Gastroesophageal sphincter (tissue), 4 donors: ENCODE measurements around the gene PTGFR. TPM values are rescaled to one million over a fixed set of nuclear protein-coding genes. Genes with fewer than 3 reads are reported as not detected.

Experiments
- ATAC-seq: fragments of 150-250 bp; one replicate; pipeline ENCODE4 v1.9.1; 2016; ENCODE audit warnings: mild to moderate bottlenecking, moderate library complexity
- H3K27ac ChIP-seq, 4 donors: fragments of 200-600 bp; sonication (generic) in 3 of 4; 1 replicate in 3 of 4; 2 replicates in 1 of 4; pipeline ENCODE4 v1.5.1; 2016 to 2019
- H3K27me3 ChIP-seq: fragments of 200-600 bp; sonication (generic); one replicate; pipeline ENCODE4 v1.5.1; 2019
- H3K36me3 ChIP-seq, 2 donors: fragments of 200-600 bp; sonication (generic); one replicate each; pipeline ENCODE4 v1.5.1; 2019; ENCODE audit warnings: control low read depth in 1 of 2
- H3K4me1 ChIP-seq, 3 donors: fragments of 200-600 bp; sonication (generic); 1 replicate in 2 of 3; 2 replicates in 1 of 3; pipeline ENCODE4 v1.5.1; 2016 to 2019; ENCODE audit warnings: control low read depth in 2 of 3
- H3K4me3 ChIP-seq, 2 donors: fragments of 200-600 bp; sonication (generic); one replicate each; pipeline ENCODE4 v1.5.1; 2019; ENCODE audit warnings: mild to moderate bottlenecking in 1 of 2, moderate library complexity in 1 of 2
- H3K9me3 ChIP-seq, 3 donors: fragments of 200-600 bp; sonication (generic); one replicate each; pipeline ENCODE4 v1.5.1; 2017 to 2019; ENCODE audit warnings: control low read depth in 2 of 3
- EP300 ChIP-seq: sonication (generic); formaldehyde crosslinking; IDR thresholded peaks from one replicate; pipeline ENCODE4 v1.6.1; 2017; ENCODE audit warnings: antibody characterized with exemption, mild to moderate bottlenecking
- POLR2A ChIP-seq, 2 donors: fragments of 450-650 bp; IDR thresholded peaks; one replicate each; pipeline ENCODE4 v1.6.1; 2017; ENCODE audit warnings: antibody characterized with exemption in 2 of 2, mild to moderate bottlenecking in 2 of 2, moderate library complexity in 1 of 2
- POLR2AphosphoS5 ChIP-seq: sonication (generic); formaldehyde crosslinking; IDR thresholded peaks from one replicate; pipeline ENCODE4 v1.6.1; 2017; ENCODE audit warnings: antibody characterized with exemption
- WGBS, 2 donors: methylation state at CpG; one replicate each; pipeline ENCODE4 v1.1.5; 2018; ENCODE audit warnings: low coverage in 1 of 2; 5-methylcytosine and 5-hydroxymethylcytosine counted together
- total RNA-seq, 4 donors: library from RNA; depleted of rRNA; stranded (reverse); fragments of >200 nt; gene quantifications; one replicate each; pipeline ENCODE4 v1.1.0, GENCODE V29; 2016
- TF ChIP-seq, protein P1 (sequence below), 4 experiments: fragments of 200-600 bp in 2 of 4; fragments of 450-650 bp in 2 of 4; sonication (generic) in 1 of 4; IDR thresholded peaks; one replicate each; pipeline ENCODE4 v1.5.1; 2017 to 2019; ENCODE audit warnings: antibody characterized with exemption in 4 of 4, mild to moderate bottlenecking in 2 of 4, moderate library complexity in 2 of 4

The PTGFR gene
- total RNA-seq, 4 donors from 2014 or later = 2.0 to 42.8 (median 7.4) TPM

DNA sequence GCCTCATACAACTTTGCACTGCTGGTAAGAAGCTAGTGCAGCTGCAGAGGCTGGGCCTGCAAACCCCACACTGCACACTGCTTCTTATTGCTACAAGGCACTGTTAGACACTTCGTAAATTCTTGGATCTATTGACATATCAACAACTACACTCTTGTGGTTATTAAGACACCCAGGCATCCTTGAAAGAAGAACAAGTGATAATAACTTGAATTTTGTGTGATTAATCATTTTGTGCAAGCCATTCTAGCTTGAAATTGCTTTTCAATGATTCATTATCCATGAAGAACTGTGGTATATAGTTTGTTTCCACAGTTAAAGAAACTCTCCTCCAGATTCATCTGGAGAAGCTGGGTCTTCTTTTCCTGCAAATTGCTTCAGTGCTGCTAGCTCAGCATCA, 95.8 kb downstream of the PTGFR start:
- H3K9me3 ChIP-seq = no peaks in the 10 kb centered on the region
- H3K36me3 ChIP-seq = no peaks in the 10 kb centered on the region
- 71 to 80% methylated on average over 1 of the region's 1 CpG for WGBS, 2 donors
- no peak overlapping the region for H3K27ac ChIP-seq
- H3K4me1 ChIP-seq = no peaks in the 10 kb centered on the region
- no peak for TF ChIP-seq POLR2AphosphoS5
- TF ChIP-seq POLR2A (IDR thresholded peaks at IDR 0.05) = no peak
- TF ChIP-seq, protein P1, sequence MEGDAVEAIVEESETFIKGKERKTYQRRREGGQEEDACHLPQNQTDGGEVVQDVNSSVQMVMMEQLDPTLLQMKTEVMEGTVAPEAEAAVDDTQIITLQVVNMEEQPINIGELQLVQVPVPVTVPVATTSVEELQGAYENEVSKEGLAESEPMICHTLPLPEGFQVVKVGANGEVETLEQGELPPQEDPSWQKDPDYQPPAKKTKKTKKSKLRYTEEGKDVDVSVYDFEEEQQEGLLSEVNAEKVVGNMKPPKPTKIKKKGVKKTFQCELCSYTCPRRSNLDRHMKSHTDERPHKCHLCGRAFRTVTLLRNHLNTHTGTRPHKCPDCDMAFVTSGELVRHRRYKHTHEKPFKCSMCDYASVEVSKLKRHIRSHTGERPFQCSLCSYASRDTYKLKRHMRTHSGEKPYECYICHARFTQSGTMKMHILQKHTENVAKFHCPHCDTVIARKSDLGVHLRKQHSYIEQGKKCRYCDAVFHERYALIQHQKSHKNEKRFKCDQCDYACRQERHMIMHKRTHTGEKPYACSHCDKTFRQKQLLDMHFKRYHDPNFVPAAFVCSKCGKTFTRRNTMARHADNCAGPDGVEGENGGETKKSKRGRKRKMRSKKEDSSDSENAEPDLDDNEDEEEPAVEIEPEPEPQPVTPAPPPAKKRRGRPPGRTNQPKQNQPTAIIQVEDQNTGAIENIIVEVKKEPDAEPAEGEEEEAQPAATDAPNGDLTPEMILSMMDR (IDR thresholded peaks at IDR 0.05) = no peak
- no peak for TF ChIP-seq EP300
- no peak overlapping the region for H3K4me3 ChIP-seq
- no peaks in the 10 kb centered on the region for H3K27me3 ChIP-seq
- no peak for ATAC-seq

DNA sequence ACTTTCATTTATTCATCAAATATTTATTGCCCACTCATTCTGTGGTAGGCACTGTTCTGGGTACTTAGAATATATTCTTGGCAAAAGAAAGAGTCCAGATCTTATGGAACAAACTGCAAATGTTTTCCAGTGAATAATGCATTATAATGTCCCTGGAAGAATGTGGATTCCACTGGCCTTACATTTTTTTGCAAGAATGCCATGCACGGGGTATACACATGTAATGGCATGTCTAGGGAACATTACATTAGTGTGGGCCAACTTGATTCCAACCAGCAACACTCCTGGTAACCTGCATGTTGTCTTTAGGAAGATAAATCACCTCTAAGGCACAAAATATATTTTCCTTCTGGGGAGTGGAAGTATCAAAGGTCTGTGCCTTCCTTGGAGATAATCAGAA, 96.4 kb downstream of the PTGFR start:
- ATAC-seq = no peak
- 63 to 73% methylated on average over 1 of the region's 1 CpG for WGBS, 2 donors
- Histone ChIP-seq H3K27me3 (no peaks in the 10 kb centered on the region), H3K4me1 (no peaks in the 10 kb centered on the region), H3K4me3 (no peak overlapping the region), H3K9me3 (no peaks in the 10 kb centered on the region), H3K36me3 (no peaks in the 10 kb centered on the region), H3K27ac (no peak overlapping the region)
- TF ChIP-seq POLR2A (IDR thresholded peaks at IDR 0.05) (no peak), POLR2AphosphoS5 (no peak), EP300 (no peak)
- TF ChIP-seq, protein P1 (IDR thresholded peaks at IDR 0.05) = no peak

Other genes starting within 250 kb of the PTGFR start
- gene IFI44L, start 129.5 kb downstream of the PTGFR start, total RNA-seq = 10 to 100 TPM in 2 of 4 donors, 1 to 10 TPM in 2; 4.2 to 24.1 (median 9.4) TPM
- gene IFI44, start 158.9 kb downstream of the PTGFR start, total RNA-seq = 10 to 100 TPM; 10.2 to 16.4 (median 11.4) TPM